NB4 (cell line): ENCODE results near the gene GOSR2.

Experiments used
- DNase-seq: peaks from one replicate; pipeline ENCODE4 v3.0.0; 2010; ENCODE audit warnings: low read depth
- H3K4me3 ChIP-seq: one replicate; pipeline ENCODE4 v1.5.1; 2011; ENCODE audit warnings: mild to moderate bottlenecking, low read depth, low read length, moderate library complexity
- MYC ChIP-seq: IDR thresholded peaks from 2 replicates; pipeline ENCODE4 v1.6.1; 2011; ENCODE audit warnings: low read depth, low read length
- POLR2A ChIP-seq: IDR thresholded peaks from 2 replicates; pipeline ENCODE4 v1.6.1; 2011; ENCODE audit warnings: mild to moderate bottlenecking; ENCODE audit not compliant: insufficient read length; ENCODE audit errors: extremely low read depth
- TF ChIP-seq, protein P1 (sequence below): IDR thresholded peaks from 2 replicates; pipeline ENCODE4 v1.6.1; 2011; ENCODE audit warnings: low read depth, low read length
- TF ChIP-seq, protein P2 (sequence below): IDR thresholded peaks from one replicate; pipeline ENCODE4 v1.5.1; 2012; ENCODE audit warnings: low read depth, low read length

Gene GOSR2

GRCh38 chr17:46947216-46947615 lies 24.3 kb downstream of the GOSR2 start:
- TF ChIP-seq MYC = no peak
- TF ChIP-seq, protein P1, sequence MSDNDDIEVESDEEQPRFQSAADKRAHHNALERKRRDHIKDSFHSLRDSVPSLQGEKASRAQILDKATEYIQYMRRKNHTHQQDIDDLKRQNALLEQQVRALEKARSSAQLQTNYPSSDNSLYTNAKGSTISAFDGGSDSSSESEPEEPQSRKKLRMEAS = no peak
- TF ChIP-seq POLR2A = no peak
- TF ChIP-seq, protein P2, sequence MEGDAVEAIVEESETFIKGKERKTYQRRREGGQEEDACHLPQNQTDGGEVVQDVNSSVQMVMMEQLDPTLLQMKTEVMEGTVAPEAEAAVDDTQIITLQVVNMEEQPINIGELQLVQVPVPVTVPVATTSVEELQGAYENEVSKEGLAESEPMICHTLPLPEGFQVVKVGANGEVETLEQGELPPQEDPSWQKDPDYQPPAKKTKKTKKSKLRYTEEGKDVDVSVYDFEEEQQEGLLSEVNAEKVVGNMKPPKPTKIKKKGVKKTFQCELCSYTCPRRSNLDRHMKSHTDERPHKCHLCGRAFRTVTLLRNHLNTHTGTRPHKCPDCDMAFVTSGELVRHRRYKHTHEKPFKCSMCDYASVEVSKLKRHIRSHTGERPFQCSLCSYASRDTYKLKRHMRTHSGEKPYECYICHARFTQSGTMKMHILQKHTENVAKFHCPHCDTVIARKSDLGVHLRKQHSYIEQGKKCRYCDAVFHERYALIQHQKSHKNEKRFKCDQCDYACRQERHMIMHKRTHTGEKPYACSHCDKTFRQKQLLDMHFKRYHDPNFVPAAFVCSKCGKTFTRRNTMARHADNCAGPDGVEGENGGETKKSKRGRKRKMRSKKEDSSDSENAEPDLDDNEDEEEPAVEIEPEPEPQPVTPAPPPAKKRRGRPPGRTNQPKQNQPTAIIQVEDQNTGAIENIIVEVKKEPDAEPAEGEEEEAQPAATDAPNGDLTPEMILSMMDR = no peak
- no peak for DNase-seq
- no peak overlapping the region for H3K4me3 ChIP-seq

DNA sequence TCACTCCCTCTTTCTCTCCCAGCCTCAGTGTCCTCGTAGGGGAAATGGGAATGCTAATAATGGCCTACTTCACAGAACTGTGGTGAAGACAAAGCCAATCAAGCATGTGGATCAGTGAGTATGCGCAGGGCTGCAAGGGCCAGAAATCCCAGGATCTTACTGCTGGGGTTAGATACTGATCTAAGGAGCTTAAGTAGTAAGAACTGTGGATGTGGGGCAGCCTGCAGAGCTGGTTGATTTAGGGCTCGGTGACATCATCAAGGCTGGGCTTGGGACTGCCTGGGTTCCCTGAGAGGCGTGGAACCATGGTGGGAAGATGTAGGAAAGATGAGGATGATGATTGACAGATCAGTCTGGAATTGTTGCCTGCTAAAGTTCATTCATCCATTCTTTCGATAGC lies 25.6 kb downstream of the GOSR2 start:
- TF ChIP-seq, protein P1 = no peak
- TF ChIP-seq, protein P2 = no peak
- TF ChIP-seq MYC (no peak), POLR2A (no peak)
- no peak for DNase-seq
- no peak overlapping the region for H3K4me3 ChIP-seq

- H3K4me3 ChIP-seq = no peak overlapping the region
- DNase-seq = no peak
- TF ChIP-seq, protein P1 = no peak
- no peak for TF ChIP-seq POLR2A
- TF ChIP-seq, protein P2 = no peak
- no peak for TF ChIP-seq MYC
Measured at GRCh38 chr17:46949291-46950174, 26.6 kb downstream of the GOSR2 start.

DNA sequence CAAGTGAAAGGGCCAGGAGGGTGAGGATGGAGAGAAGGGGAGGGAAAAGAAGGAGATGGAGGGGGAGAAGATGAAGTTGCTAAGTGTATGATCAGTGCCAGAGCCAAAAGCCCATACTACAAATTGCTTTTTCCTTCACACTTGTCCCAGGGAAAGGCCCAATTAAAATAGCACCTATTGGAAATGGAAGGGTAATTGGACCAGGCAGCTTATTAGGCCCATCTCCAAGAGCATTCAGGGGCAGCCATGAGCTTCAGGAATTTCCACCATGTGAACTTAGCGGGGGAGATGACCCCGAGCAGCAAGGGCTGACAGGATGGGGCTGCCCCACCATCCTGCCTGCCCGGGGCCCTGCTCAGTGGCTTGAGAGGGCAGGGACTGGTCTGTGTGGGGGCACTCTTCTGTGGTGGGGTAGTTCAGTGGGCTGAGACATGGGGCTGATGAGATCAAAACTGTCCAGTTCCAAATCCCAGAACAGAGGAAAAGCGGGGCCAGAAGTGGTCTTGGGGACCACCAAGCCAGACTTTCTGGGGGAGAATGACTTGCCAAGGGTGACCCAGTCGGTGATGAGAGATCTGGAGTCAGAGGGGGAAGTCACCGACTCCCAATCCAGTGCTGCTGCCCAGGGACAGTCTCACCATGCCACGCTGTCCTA lies 27.5 kb downstream of the GOSR2 start:
- no peak for DNase-seq
- no peak overlapping the region for H3K4me3 ChIP-seq
- TF ChIP-seq, protein P1 = no peak
- TF ChIP-seq, protein P2 = no peak
- TF ChIP-seq POLR2A (no peak), MYC (no peak)

DNA sequence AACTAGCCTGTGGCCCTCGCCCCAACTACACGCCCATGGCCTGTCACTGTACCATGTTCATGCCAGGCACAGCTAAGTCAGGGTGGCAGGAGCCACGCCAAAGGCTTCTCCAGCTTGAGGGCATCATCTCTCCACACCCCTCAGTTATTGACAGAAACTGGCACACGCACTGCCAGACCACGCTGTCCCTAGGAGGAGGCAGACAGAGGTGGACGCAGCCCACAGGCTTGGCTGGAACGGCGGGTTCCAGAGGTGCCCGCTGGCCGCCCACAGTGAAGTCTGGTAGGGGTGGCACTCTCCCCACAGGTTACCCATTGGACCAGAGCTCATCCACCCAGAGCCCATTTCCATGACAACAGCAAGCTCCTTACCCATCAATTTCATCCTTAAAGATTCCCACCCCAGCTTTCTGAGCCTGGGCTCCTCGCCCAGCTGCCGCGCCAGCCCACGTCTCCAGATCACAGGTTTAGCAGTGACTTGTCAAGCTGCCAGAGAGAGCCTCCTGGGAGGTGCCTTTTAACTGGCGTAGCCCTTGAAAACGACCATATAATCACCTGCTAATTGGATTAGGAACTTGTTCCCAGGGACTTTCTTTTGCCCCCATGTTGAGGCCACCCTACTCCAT lies 28.1 kb downstream of the GOSR2 start:
- no peak for DNase-seq
- H3K4me3 ChIP-seq = no peak overlapping the region
- TF ChIP-seq MYC = no peak

DNA sequence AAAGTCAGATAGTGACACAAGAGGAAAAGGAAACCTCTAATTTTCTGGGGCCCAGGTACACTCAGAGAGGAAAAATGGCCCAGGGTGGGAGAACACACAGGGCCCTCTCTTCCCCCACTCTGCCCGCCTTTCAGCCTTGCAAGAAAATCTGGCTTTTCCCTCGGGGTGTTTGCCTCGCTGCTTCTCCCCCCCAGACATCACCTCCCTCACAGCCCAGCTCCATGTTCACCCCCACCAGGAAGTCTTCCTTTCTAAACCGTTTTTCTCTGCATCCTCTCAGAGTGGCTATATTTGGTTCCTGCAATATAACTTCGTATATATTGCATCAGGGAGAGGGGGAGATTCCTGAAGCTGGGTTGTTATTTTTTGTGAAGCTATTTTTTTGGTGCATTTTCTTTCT lies 28.7 kb downstream of the GOSR2 start:
- TF ChIP-seq, protein P2 = no peak
- TF ChIP-seq, protein P1 = no peak
- TF ChIP-seq MYC = no peak
- TF ChIP-seq POLR2A = no peak
- no peak overlapping the region for H3K4me3 ChIP-seq
- no peak for DNase-seq
